ENCODE data around the gene TMEM63A. TPM values are rescaled to one million over a fixed set of nuclear protein-coding genes. Genes with fewer than 3 reads are reported as not detected.

TMEM63A gene
- polyA plus RNA-seq, 1 donor from 2014 or later, result not detected

DNA sequence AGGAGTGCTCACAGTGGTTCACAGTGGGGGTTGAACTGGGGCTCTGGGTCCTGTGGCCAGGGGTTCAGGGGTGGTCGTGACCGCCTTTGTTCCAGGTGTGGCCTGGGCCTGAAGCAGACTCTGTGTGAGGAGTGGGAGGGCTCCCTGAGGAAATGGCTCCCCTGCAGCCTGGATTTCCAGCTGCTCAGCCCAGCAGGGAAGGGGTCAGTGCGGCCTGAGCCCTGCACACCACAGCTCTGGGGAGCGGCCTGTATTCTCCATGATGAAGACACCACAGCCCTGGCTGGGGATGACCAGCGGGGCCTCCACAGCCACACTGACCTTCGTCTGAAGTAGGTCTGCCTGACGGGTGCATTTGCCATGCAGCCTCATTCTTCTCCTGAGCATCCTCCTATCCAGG lies 25.2 kb upstream of the TMEM63A start:
- no peaks in the 10 kb centered on the region for H3F3A ChIP-seq (ENCODE audit: insufficient read depth, low read length, poor library complexity, severe bottlenecking)
- H3K27me3 ChIP-seq (ENCODE audit: insufficient read depth, low read depth, low read length), result no peaks in the 10 kb centered on the region
- no peak overlapping the region for H3K4me3 ChIP-seq (ENCODE audit: low read length)
- H3K36me3 ChIP-seq (ENCODE audit: insufficient read depth, low read length), result no peaks in the 10 kb centered on the region
- H3K79me2 ChIP-seq (replicated peaks; ENCODE audit: insufficient read depth, low read length), result no peaks in the 10 kb centered on the region
- no peaks in the 10 kb centered on the region for H4K20me1 ChIP-seq (ENCODE audit: insufficient read depth)
- H3K9me3 ChIP-seq (ENCODE audit: low read length), result no peaks in the 10 kb centered on the region
- no peak for TF ChIP-seq SMC3 (conservative IDR thresholded peaks at IDR 0.05; ENCODE audit: poor library complexity)
- no peak for TF ChIP-seq POLR2AphosphoS5 (IDR thresholded peaks at IDR 0.05)
- TF ChIP-seq EZH2 (IDR thresholded peaks at IDR 0.05; ENCODE audit: borderline replicate concordance, insufficient read depth, low read length, poor library complexity, severe bottlenecking), result no peak
- no peak for TF ChIP-seq TAF1 (IDR thresholded peaks at IDR 0.05; ENCODE audit: low read depth)
- TF ChIP-seq EP300 (conservative IDR thresholded peaks at IDR 0.05; ENCODE audit: poor library complexity, severe bottlenecking), result no peak
- TF ChIP-seq RAD21 (conservative IDR thresholded peaks at IDR 0.05), result no peak
- TF ChIP-seq MXI1 (conservative IDR thresholded peaks at IDR 0.05; ENCODE audit: poor library complexity, severe bottlenecking), result no peak
- TF ChIP-seq, protein P1, sequence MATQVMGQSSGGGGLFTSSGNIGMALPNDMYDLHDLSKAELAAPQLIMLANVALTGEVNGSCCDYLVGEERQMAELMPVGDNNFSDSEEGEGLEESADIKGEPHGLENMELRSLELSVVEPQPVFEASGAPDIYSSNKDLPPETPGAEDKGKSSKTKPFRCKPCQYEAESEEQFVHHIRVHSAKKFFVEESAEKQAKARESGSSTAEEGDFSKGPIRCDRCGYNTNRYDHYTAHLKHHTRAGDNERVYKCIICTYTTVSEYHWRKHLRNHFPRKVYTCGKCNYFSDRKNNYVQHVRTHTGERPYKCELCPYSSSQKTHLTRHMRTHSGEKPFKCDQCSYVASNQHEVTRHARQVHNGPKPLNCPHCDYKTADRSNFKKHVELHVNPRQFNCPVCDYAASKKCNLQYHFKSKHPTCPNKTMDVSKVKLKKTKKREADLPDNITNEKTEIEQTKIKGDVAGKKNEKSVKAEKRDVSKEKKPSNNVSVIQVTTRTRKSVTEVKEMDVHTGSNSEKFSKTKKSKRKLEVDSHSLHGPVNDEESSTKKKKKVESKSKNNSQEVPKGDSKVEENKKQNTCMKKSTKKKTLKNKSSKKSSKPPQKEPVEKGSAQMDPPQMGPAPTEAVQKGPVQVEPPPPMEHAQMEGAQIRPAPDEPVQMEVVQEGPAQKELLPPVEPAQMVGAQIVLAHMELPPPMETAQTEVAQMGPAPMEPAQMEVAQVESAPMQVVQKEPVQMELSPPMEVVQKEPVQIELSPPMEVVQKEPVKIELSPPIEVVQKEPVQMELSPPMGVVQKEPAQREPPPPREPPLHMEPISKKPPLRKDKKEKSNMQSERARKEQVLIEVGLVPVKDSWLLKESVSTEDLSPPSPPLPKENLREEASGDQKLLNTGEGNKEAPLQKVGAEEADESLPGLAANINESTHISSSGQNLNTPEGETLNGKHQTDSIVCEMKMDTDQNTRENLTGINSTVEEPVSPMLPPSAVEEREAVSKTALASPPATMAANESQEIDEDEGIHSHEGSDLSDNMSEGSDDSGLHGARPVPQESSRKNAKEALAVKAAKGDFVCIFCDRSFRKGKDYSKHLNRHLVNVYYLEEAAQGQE (IDR thresholded peaks at IDR 0.05; ENCODE audit: borderline replicate concordance), result no peak
- TF ChIP-seq, protein P2, sequence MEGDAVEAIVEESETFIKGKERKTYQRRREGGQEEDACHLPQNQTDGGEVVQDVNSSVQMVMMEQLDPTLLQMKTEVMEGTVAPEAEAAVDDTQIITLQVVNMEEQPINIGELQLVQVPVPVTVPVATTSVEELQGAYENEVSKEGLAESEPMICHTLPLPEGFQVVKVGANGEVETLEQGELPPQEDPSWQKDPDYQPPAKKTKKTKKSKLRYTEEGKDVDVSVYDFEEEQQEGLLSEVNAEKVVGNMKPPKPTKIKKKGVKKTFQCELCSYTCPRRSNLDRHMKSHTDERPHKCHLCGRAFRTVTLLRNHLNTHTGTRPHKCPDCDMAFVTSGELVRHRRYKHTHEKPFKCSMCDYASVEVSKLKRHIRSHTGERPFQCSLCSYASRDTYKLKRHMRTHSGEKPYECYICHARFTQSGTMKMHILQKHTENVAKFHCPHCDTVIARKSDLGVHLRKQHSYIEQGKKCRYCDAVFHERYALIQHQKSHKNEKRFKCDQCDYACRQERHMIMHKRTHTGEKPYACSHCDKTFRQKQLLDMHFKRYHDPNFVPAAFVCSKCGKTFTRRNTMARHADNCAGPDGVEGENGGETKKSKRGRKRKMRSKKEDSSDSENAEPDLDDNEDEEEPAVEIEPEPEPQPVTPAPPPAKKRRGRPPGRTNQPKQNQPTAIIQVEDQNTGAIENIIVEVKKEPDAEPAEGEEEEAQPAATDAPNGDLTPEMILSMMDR (IDR thresholded peaks at IDR 0.05; ENCODE audit: poor library complexity, severe bottlenecking), result no peak
- H3K27ac ChIP-seq (ENCODE audit: low read length), result no peak overlapping the region
- H3K9me2 ChIP-seq (ENCODE audit: insufficient read depth, low read length), result no peaks in the 10 kb centered on the region
- H3K9ac ChIP-seq (ENCODE audit: low read length), result no peak overlapping the region
- H3K4me2 ChIP-seq (ENCODE audit: low read length), result no peak overlapping the region
- no peak overlapping the region for H2AFZ ChIP-seq (ENCODE audit: low read depth, low read length)

DNA sequence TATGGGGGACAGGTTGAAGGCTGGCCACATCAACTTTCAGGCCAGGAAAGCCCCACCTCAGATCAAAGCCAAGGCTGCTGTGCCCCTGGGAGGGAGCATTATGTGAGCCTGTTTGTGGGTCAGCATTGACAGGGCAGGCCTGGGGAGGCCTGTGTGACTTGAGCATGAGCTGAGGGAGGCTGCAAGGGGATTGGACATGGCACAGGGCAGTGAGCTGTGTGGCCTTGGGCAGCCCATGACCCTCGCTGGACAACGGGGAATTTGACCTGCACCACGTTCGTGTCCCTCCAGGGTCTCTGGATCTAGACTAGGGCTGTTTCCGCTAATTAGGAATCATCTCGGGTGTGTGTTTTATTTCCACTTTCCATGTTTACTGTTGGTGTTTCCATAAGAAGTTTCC lies 24.3 kb upstream of the TMEM63A start:
- H3K27me3 ChIP-seq (ENCODE audit: insufficient read depth, low read depth, low read length), result no peaks in the 10 kb centered on the region
- H4K20me1 ChIP-seq (ENCODE audit: insufficient read depth), result no peaks in the 10 kb centered on the region
- no peak overlapping the region for H3K4me2 ChIP-seq (ENCODE audit: low read length)
- H2AFZ ChIP-seq (ENCODE audit: low read depth, low read length), result no peak overlapping the region
- no peaks in the 10 kb centered on the region for H3K9me3 ChIP-seq (ENCODE audit: low read length)
- TF ChIP-seq EZH2 (IDR thresholded peaks at IDR 0.05; ENCODE audit: borderline replicate concordance, insufficient read depth, low read length, poor library complexity, severe bottlenecking) (no peak), RAD21 (conservative IDR thresholded peaks at IDR 0.05) (no peak), POLR2AphosphoS5 (IDR thresholded peaks at IDR 0.05) (no peak), EP300 (conservative IDR thresholded peaks at IDR 0.05; ENCODE audit: poor library complexity, severe bottlenecking) (no peak), TAF1 (IDR thresholded peaks at IDR 0.05; ENCODE audit: low read depth) (no peak), SMC3 (conservative IDR thresholded peaks at IDR 0.05; ENCODE audit: poor library complexity) (no peak)
- TF ChIP-seq, protein P2 (IDR thresholded peaks at IDR 0.05; ENCODE audit: poor library complexity, severe bottlenecking), result no peak
- no peak overlapping the region for H3K4me3 ChIP-seq (ENCODE audit: low read length)
- no peaks in the 10 kb centered on the region for H3K36me3 ChIP-seq (ENCODE audit: insufficient read depth, low read length)
- no peak overlapping the region for H3K9ac ChIP-seq (ENCODE audit: low read length)
- H3K9me2 ChIP-seq (ENCODE audit: insufficient read depth, low read length), result no peaks in the 10 kb centered on the region
- H3K27ac ChIP-seq (ENCODE audit: low read length), result no peak overlapping the region
- no peaks in the 10 kb centered on the region for H3F3A ChIP-seq (ENCODE audit: insufficient read depth, low read length, poor library complexity, severe bottlenecking)
- no peaks in the 10 kb centered on the region for H3K79me2 ChIP-seq (replicated peaks; ENCODE audit: insufficient read depth, low read length)
